PC-9 (cell line): ENCODE results near the gene ADGRL3. TPM values are rescaled to one million over a fixed set of nuclear protein-coding genes. Genes with fewer than 3 reads are reported as not detected.

Experiments
- BruUV-seq: library from RNA; stranded (reverse); fragments of 400-500 nt; replicated peaks from 2 replicates; lab custom pipeline; 2021; lab: Mats Ljungman, UMichigan
- CTCF ChIA-PET: fragments of 300-600 bp; sonication (Branson Sonifier 250); formaldehyde crosslinking; loops from one replicate; lab custom pipeline; 2022; ENCODE audit warnings: antibody characterized with exemption; lab: Charles Lee
- POLR2A ChIA-PET: fragments of 300-600 bp; sonication (Branson Sonifier 250); formaldehyde crosslinking; loops from one replicate; lab custom pipeline; 2022; ENCODE audit warnings: antibody characterized with exemption; ENCODE audit not compliant: unreplicated experiment; lab: Charles Lee
- DNase-seq, 2 experiments: peaks; one replicate each; pipeline versions ENCODE4 v3.0.0 to v3.0.0-alpha.2; 2015 to 2022; ENCODE audit warnings: mixed read lengths in 1 of 2
- H2AFZ ChIP-seq: fragments of 200-600 bp; sonication (generic); 2 replicates; pipeline ENCODE4 v1.8.1; 2017; ENCODE audit warnings: antibody characterized with exemption
- H3F3A ChIP-seq: fragments of 200-600 bp; sonication (generic); 2 replicates; pipeline ENCODE4 v1.8.1; 2017; ENCODE audit warnings: antibody characterized with exemption, mild to moderate bottlenecking, low read depth; ENCODE audit not compliant: insufficient read depth
- H3K27ac ChIP-seq: fragments of 200-600 bp; sonication (generic); 2 replicates; pipeline ENCODE4 v1.6.1; 2016; ENCODE audit warnings: mixed run types
- H3K27me3 ChIP-seq: fragments of 200-600 bp; sonication (generic); 2 replicates; pipeline ENCODE4 v1.6.1; 2016; ENCODE audit warnings: low read depth, mixed run types; ENCODE audit not compliant: insufficient read depth
- H3K36me3 ChIP-seq: fragments of 200-600 bp; sonication (generic); 2 replicates; pipeline ENCODE4 v1.6.1; 2016; ENCODE audit warnings: low read depth, mixed run types
- H3K4me1 ChIP-seq: fragments of 200-600 bp; sonication (generic); replicated peaks from 2 replicates; pipeline ENCODE4 v1.6.1; 2016; ENCODE audit warnings: mixed run types; ENCODE audit not compliant: insufficient read depth
- H3K4me2 ChIP-seq: fragments of 200-600 bp; sonication (generic); 2 replicates; pipeline ENCODE4 v1.6.1; 2017; ENCODE audit warnings: mixed run types
- H3K4me3 ChIP-seq: fragments of 200-600 bp; sonication (generic); 2 replicates; pipeline ENCODE4 v1.6.1; 2016; ENCODE audit warnings: mixed run types
- H3K79me2 ChIP-seq: fragments of 200-600 bp; sonication (generic); 2 replicates; pipeline ENCODE4 v1.6.1; 2017; ENCODE audit warnings: low read depth, mixed run types
- H3K9me2 ChIP-seq: fragments of 200-600 bp; sonication (generic); 2 replicates; pipeline ENCODE4 v1.8.1; 2017; ENCODE audit warnings: mild to moderate bottlenecking; ENCODE audit not compliant: insufficient read depth
- H3K9me3 ChIP-seq: fragments of 200-600 bp; sonication (generic); 2 replicates; pipeline ENCODE4 v1.8.1; 2016; ENCODE audit warnings: low read depth; ENCODE audit not compliant: insufficient read depth
- H4K20me1 ChIP-seq: fragments of 200-600 bp; sonication (generic); 2 replicates; pipeline ENCODE4 v1.8.1; 2017; ENCODE audit not compliant: insufficient read depth
- EZH2 ChIP-seq: fragments of 200-600 bp; sonication (generic); IDR thresholded peaks from 2 replicates; pipeline ENCODE4 v1.8.0; 2017; ENCODE audit warnings: antibody characterized with exemption, low read depth
- intact Hi-C: fragments of 100-400 bp; cut with micrococcal nuclease; formaldehyde crosslinking; loops from one replicate; pipeline ENCODE4 v1.10.0; 2022; ENCODE audit not compliant: unreplicated experiment
- total RNA-seq: library from RNA; stranded (reverse); gene quantifications from 2 replicates; pipeline ENCODE4 v1.2.3, GENCODE V29; 2021
- TF ChIP-seq, protein P1 (sequence below): fragments of 200-600 bp; sonication (generic); conservative IDR thresholded peaks from 2 replicates; pipeline ENCODE4 v1.6.1; 2017; ENCODE audit warnings: mixed run types, antibody characterized with exemption, mild to moderate bottlenecking, moderate library complexity

The ADGRL3 gene
- total RNA-seq, 1 experiment from 2014 or later = 1.6 TPM

DNA sequence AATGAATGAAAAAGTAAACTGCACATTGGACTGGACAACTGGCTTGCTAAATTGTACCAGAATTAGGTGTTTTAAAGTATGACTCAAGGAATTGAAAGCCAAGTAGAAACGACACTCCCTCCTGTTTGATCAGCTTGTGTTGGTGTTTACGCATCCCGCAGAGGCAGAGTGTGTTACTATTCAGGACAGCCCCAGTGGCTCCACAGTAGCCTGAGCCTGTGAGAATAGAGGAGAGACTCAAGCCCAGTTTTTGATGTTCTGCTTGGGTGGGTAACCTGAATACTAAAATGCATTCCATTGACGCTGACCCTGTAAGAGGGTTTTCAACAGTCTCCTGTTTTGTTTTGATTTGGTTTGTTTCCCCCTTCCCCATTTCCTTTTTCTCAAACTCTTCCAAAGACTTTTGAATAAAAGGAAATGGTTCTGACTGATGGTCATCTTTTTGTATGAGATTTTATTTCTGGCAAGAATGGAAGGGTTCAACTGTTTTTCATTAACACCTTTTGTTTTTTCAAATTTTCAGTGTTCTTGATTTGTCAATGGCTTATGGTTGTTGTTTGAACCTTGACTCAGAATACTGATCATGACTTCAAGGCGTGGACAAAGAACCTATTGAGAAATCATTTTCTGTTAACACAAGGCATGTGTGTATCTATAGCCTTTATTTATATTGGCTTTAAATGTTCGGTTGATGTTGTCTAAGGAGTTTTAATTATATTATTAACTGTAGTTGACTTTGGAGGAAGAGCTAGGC is 10.2 kb downstream of the ADGRL3 start:
- POLR2A ChIA-PET = no interaction called here
- no peaks in the 10 kb centered on the region for H3K9me3 ChIP-seq
- TF ChIP-seq, protein P1, sequence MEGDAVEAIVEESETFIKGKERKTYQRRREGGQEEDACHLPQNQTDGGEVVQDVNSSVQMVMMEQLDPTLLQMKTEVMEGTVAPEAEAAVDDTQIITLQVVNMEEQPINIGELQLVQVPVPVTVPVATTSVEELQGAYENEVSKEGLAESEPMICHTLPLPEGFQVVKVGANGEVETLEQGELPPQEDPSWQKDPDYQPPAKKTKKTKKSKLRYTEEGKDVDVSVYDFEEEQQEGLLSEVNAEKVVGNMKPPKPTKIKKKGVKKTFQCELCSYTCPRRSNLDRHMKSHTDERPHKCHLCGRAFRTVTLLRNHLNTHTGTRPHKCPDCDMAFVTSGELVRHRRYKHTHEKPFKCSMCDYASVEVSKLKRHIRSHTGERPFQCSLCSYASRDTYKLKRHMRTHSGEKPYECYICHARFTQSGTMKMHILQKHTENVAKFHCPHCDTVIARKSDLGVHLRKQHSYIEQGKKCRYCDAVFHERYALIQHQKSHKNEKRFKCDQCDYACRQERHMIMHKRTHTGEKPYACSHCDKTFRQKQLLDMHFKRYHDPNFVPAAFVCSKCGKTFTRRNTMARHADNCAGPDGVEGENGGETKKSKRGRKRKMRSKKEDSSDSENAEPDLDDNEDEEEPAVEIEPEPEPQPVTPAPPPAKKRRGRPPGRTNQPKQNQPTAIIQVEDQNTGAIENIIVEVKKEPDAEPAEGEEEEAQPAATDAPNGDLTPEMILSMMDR = no peak
- TF ChIP-seq EZH2 = no peak

DNA sequence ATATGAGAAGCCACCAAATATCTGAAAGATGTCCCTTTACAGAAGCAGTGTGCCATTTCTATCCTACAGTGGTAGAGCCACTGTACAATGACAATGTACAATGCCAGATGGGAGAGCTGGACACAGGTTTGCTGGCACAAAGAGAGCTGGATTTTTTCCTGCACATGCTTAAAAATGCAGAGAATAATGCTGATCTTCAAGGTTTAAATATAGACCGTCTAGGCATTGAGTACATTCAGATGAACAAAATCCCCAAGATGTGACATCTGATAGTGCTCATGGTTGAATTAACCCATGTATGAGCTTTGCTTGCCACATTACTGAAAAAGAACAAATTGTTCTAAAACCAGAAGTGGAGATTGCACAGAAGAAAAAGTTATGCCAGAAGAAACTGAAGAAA is 11.7 kb downstream of the ADGRL3 start:
- no peak overlapping the region for H3K27ac ChIP-seq
- H2AFZ ChIP-seq = no peak overlapping the region
- H3F3A ChIP-seq = no peaks in the 10 kb centered on the region
- no peaks in the 10 kb centered on the region for H3K9me2 ChIP-seq
- no peak overlapping the region for H3K4me2 ChIP-seq
- H3K9me3 ChIP-seq = no peaks in the 10 kb centered on the region
- TF ChIP-seq EZH2 = no peak
- TF ChIP-seq, protein P1 = no peak
- DNase-seq = no peak
- H3K4me1 ChIP-seq = no peaks in the 10 kb centered on the region
- ChIA-PET POLR2A (no interaction called here), CTCF (no interaction called here)
- H3K4me3 ChIP-seq = no peak overlapping the region
- intact Hi-C loops = no loop called here
- BruUV-seq = no TSS peak
- H4K20me1 ChIP-seq = no peaks in the 10 kb centered on the region
- no peaks in the 10 kb centered on the region for H3K27me3 ChIP-seq
- no peaks in the 10 kb centered on the region for H3K79me2 ChIP-seq
- no peaks in the 10 kb centered on the region for H3K36me3 ChIP-seq

More for the DNA sequence above, 10.2 kb downstream of the ADGRL3 start:
- Histone ChIP-seq H3K79me2 (no peaks in the 10 kb centered on the region), H3K27me3 (no peaks in the 10 kb centered on the region), H3K4me2 (no peak overlapping the region), H3K36me3 (no peaks in the 10 kb centered on the region), H4K20me1 (no peaks in the 10 kb centered on the region), H3F3A (no peaks in the 10 kb centered on the region), H3K27ac (no peak overlapping the region), H3K9me2 (no peaks in the 10 kb centered on the region), H3K4me3 (no peak overlapping the region), H3K4me1 (no peaks in the 10 kb centered on the region), H2AFZ (no peak overlapping the region)
- no peak for DNase-seq
- BruUV-seq = no TSS peak
- CTCF ChIA-PET = no interaction called here
- intact Hi-C loops = no loop called here

DNA sequence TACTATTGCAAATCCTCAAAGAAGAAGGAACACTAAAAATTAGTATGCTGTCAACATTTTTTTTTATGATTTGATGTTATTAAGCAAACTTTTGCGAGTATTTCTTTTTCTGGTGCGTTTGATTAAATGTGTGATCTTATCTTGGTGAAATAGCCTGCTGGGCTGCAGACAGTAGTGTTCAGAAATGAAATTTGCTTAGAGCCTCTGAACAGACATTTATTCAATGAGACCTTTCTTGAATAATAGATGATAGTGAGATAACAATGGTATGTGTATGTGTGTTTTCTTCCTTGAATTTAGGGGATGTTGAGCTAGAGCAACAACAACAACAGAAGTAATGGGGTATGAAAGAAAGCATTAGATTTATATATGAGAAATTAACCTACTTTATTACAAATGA is 12.7 kb downstream of the ADGRL3 start:
- intact Hi-C loops = no loop called here
- H3K4me1 ChIP-seq = no peaks in the 10 kb centered on the region
- H3K9me3 ChIP-seq = no peaks in the 10 kb centered on the region
- no peak overlapping the region for H3K4me3 ChIP-seq
- DNase-seq = no peak
- H3K27me3 ChIP-seq = no peaks in the 10 kb centered on the region
- no peaks in the 10 kb centered on the region for H4K20me1 ChIP-seq
- H3K9me2 ChIP-seq = no peaks in the 10 kb centered on the region
- no peaks in the 10 kb centered on the region for H3F3A ChIP-seq
- H3K79me2 ChIP-seq = no peaks in the 10 kb centered on the region
- BruUV-seq = no TSS peak
- CTCF ChIA-PET = no interaction called here
- H3K4me2 ChIP-seq = no peak overlapping the region
- no peak overlapping the region for H2AFZ ChIP-seq
- no peaks in the 10 kb centered on the region for H3K36me3 ChIP-seq
- POLR2A ChIA-PET = no interaction called here
- TF ChIP-seq EZH2 = no peak
- TF ChIP-seq, protein P1 = no peak
- H3K27ac ChIP-seq = no peak overlapping the region
